ENCODE data around the gene RDH5. TPM values are rescaled to one million over a fixed set of nuclear protein-coding genes. Genes with fewer than 3 reads are reported as not detected.

Gene RDH5
- total and polyA plus RNA-seq, 2 of the 13 experiments (the other 11 are each of a cell fraction or from before 2014, with no cell fraction given): 2.6 to 5.7 TPM

DNA sequence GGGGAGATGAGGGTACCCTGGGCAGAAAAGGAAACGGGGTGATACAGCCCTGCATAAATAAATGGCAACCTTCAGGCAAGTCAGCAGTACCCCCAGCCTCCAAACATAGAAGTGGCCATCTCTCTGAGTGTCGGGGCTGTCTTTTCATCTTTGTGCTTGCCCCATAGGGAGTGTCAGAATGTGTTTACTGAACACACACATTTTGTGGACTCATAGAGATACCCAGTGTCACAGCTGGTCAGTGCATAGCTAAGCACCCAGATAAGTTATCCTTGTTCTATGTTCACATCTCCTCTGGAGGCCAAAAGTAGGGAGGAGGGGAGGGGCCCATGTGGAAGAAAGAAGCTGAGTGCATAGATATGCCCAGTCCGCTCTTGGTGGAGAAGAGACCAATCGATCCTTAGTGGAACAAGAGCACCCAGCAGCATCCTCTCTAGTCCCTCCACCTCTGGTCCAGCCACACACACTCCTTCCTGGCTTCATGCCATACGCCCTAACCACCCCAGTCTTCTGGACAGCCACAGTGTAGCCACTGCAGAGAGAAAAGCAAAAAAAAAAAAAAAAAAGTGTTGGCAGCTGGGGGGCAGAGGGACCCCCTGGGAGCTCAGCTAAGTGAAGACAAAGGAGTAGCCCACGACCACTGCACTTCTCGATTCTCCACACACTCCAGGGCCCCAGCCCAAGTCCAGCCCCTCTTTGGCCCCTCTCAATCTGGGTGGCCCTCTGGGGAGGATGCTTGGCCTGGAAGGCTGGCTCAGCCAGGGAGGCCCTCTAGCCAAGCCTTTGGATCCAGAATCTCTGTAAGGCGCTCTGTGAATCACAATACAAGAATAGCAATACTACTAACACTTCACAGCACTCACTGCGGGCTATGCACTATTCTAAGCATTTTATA is 15.1 kb upstream of the RDH5 start (continued):
- TF ChIP-seq DNMT1 (CRISPR knock-in tag; IDR thresholded peaks at IDR 0.05) (no peak), ZNF777 (CRISPR knock-in tag; IDR thresholded peaks at IDR 0.05) (no peak), TAF15 (IDR thresholded peaks at IDR 0.05; ENCODE audit: low read depth, low read length, poor library complexity, severe bottlenecking) (no peak), GATAD1 (CRISPR knock-in tag; IDR thresholded peaks at IDR 0.05) (no peak), ZNF547 (CRISPR knock-in tag; IDR thresholded peaks at IDR 0.05) (no peak), ZNF17 (CRISPR knock-in tag; IDR thresholded peaks at IDR 0.05) (no peak), NCOA5 (CRISPR knock-in tag; IDR thresholded peaks at IDR 0.05) (no peak), ZNF773 (CRISPR knock-in tag; IDR thresholded peaks at IDR 0.05; ENCODE audit: borderline replicate concordance) (no peak), TBX2 (CRISPR knock-in tag; IDR thresholded peaks at IDR 0.05; ENCODE audit: borderline replicate concordance) (peak; percentile 66), WIZ (CRISPR knock-in tag; IDR thresholded peaks at IDR 0.05) (no peak), ZNF44 (CRISPR knock-in tag; IDR thresholded peaks at IDR 0.05) (no peak), REPIN1 (CRISPR knock-in tag; IDR thresholded peaks at IDR 0.05; ENCODE audit: borderline replicate concordance, low read depth) (0 out of 2 replicates have a peak, but pooled peaks have one; percentile 44), SRSF1 (optimal IDR thresholded peaks at IDR 0.05; ENCODE audit: low read depth, low read length) (no peak), RXRB (CRISPR knock-in tag; IDR thresholded peaks at IDR 0.05; ENCODE audit: borderline replicate concordance) (no peak), TBX3 (IDR thresholded peaks at IDR 0.05; ENCODE audit: borderline replicate concordance) (peak; percentile 92; the same call in 1 of the 2 replicates), EP300 (IDR thresholded peaks at IDR 0.05; ENCODE audit: low read depth in 2 of 2, low read length in 2 of 2) (peak in 1 of 2 experiments; percentile 58; a peak in 1 of 4 replicates), EP300 (CRISPR knock-in tag; IDR thresholded peaks at IDR 0.05; ENCODE audit: borderline replicate concordance) (no peak)
- TF ChIP-seq, protein P1, sequence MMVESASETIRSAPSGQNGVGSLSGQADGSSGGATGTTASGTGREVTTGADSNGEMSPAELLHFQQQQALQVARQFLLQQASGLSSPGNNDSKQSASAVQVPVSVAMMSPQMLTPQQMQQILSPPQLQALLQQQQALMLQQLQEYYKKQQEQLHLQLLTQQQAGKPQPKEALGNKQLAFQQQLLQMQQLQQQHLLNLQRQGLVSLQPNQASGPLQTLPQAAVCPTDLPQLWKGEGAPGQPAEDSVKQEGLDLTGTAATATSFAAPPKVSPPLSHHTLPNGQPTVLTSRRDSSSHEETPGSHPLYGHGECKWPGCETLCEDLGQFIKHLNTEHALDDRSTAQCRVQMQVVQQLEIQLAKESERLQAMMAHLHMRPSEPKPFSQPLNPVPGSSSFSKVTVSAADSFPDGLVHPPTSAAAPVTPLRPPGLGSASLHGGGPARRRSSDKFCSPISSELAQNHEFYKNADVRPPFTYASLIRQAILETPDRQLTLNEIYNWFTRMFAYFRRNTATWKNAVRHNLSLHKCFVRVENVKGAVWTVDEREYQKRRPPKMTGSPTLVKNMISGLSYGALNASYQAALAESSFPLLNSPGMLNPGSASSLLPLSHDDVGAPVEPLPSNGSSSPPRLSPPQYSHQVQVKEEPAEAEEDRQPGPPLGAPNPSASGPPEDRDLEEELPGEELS (CRISPR knock-in tag; IDR thresholded peaks at IDR 0.05): peak; percentile 61
- TF ChIP-seq, protein P2, sequence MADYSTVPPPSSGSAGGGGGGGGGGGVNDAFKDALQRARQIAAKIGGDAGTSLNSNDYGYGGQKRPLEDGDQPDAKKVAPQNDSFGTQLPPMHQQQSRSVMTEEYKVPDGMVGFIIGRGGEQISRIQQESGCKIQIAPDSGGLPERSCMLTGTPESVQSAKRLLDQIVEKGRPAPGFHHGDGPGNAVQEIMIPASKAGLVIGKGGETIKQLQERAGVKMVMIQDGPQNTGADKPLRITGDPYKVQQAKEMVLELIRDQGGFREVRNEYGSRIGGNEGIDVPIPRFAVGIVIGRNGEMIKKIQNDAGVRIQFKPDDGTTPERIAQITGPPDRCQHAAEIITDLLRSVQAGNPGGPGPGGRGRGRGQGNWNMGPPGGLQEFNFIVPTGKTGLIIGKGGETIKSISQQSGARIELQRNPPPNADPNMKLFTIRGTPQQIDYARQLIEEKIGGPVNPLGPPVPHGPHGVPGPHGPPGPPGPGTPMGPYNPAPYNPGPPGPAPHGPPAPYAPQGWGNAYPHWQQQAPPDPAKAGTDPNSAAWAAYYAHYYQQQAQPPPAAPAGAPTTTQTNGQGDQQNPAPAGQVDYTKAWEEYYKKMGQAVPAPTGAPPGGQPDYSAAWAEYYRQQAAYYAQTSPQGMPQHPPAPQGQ (CRISPR knock-in tag; IDR thresholded peaks at IDR 0.05; ENCODE audit: borderline replicate concordance): no peak
- TF ChIP-seq, protein P3, sequence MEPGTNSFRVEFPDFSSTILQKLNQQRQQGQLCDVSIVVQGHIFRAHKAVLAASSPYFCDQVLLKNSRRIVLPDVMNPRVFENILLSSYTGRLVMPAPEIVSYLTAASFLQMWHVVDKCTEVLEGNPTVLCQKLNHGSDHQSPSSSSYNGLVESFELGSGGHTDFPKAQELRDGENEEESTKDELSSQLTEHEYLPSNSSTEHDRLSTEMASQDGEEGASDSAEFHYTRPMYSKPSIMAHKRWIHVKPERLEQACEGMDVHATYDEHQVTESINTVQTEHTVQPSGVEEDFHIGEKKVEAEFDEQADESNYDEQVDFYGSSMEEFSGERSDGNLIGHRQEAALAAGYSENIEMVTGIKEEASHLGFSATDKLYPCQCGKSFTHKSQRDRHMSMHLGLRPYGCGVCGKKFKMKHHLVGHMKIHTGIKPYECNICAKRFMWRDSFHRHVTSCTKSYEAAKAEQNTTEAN (CRISPR knock-in tag; conservative IDR thresholded peaks at IDR 0.05): no peak
